Measurements from ENCODE around the gene SSU72.

DNA sequence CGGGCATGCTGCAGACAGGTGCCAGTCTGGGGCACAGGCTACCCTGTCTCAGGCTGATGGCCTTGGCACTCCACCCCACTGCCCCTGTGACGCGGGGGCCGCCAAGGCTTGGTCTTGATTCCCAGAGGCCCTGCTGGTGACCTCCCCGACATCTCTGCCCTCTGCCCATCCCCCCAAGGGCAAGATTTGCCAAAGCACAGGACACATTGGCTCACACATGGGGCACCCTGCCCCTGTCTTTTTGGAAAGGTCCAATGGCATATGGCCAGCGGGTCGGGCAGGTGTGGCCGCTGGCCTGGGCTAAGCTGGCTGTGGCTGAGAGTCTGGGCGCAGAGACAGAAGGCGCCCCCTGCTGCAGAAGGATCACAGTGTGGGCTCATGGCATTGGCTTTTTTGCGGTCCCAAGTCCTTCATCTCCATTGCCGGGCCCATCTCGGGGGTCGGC, 45.3 kb upstream of the SSU72 start:
- TF ChIP-seq, protein P1, sequence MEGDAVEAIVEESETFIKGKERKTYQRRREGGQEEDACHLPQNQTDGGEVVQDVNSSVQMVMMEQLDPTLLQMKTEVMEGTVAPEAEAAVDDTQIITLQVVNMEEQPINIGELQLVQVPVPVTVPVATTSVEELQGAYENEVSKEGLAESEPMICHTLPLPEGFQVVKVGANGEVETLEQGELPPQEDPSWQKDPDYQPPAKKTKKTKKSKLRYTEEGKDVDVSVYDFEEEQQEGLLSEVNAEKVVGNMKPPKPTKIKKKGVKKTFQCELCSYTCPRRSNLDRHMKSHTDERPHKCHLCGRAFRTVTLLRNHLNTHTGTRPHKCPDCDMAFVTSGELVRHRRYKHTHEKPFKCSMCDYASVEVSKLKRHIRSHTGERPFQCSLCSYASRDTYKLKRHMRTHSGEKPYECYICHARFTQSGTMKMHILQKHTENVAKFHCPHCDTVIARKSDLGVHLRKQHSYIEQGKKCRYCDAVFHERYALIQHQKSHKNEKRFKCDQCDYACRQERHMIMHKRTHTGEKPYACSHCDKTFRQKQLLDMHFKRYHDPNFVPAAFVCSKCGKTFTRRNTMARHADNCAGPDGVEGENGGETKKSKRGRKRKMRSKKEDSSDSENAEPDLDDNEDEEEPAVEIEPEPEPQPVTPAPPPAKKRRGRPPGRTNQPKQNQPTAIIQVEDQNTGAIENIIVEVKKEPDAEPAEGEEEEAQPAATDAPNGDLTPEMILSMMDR (conservative IDR thresholded peaks at IDR 0.05; ENCODE audit: low read length) = peak; percentile 51
- TF ChIP-seq EZH2phosphoT487 (IDR thresholded peaks at IDR 0.05; ENCODE audit: borderline replicate concordance) = no peak

Data from Loucy (cell line).